Gastroesophageal sphincter (tissue), 4 donors: ENCODE measurements around the gene EXOC6B. TPM values are rescaled to one million over a fixed set of nuclear protein-coding genes. Genes with fewer than 3 reads are reported as not detected.
A peak's percentile ranks its signal among the peaks of the same experiment; 100 is the strongest.

Source experiments
- ATAC-seq: fragments of 150-250 bp; one replicate; pipeline ENCODE4 v1.9.1; 2016; ENCODE audit warnings: mild to moderate bottlenecking, moderate library complexity
- H3K27ac ChIP-seq, 4 donors: fragments of 200-600 bp; sonication (generic) in 3 of 4; 1 replicate in 3 of 4; 2 replicates in 1 of 4; pipeline ENCODE4 v1.5.1; 2016 to 2019
- H3K27me3 ChIP-seq: fragments of 200-600 bp; sonication (generic); one replicate; pipeline ENCODE4 v1.5.1; 2019
- H3K36me3 ChIP-seq, 2 donors: fragments of 200-600 bp; sonication (generic); one replicate each; pipeline ENCODE4 v1.5.1; 2019; ENCODE audit warnings: control low read depth in 1 of 2
- H3K4me1 ChIP-seq, 3 donors: fragments of 200-600 bp; sonication (generic); 1 replicate in 2 of 3; 2 replicates in 1 of 3; pipeline ENCODE4 v1.5.1; 2016 to 2019; ENCODE audit warnings: control low read depth in 2 of 3
- H3K4me3 ChIP-seq, 2 donors: fragments of 200-600 bp; sonication (generic); one replicate each; pipeline ENCODE4 v1.5.1; 2019; ENCODE audit warnings: mild to moderate bottlenecking in 1 of 2, moderate library complexity in 1 of 2
- H3K9me3 ChIP-seq, 3 donors: fragments of 200-600 bp; sonication (generic); one replicate each; pipeline ENCODE4 v1.5.1; 2017 to 2019; ENCODE audit warnings: control low read depth in 2 of 3
- EP300 ChIP-seq: sonication (generic); formaldehyde crosslinking; IDR thresholded peaks from one replicate; pipeline ENCODE4 v1.6.1; 2017; ENCODE audit warnings: antibody characterized with exemption, mild to moderate bottlenecking
- POLR2A ChIP-seq, 2 donors: fragments of 450-650 bp; IDR thresholded peaks; one replicate each; pipeline ENCODE4 v1.6.1; 2017; ENCODE audit warnings: antibody characterized with exemption in 2 of 2, mild to moderate bottlenecking in 2 of 2, moderate library complexity in 1 of 2
- POLR2AphosphoS5 ChIP-seq: sonication (generic); formaldehyde crosslinking; IDR thresholded peaks from one replicate; pipeline ENCODE4 v1.6.1; 2017; ENCODE audit warnings: antibody characterized with exemption
- WGBS, 2 donors: methylation state at CpG; one replicate each; pipeline ENCODE4 v1.1.5; 2018; ENCODE audit warnings: low coverage in 1 of 2; 5-methylcytosine and 5-hydroxymethylcytosine counted together
- total RNA-seq, 4 donors: library from RNA; depleted of rRNA; stranded (reverse); fragments of >200 nt; gene quantifications; one replicate each; pipeline ENCODE4 v1.1.0, GENCODE V29; 2016
- TF ChIP-seq, protein P1 (sequence below), 4 experiments: fragments of 200-600 bp in 2 of 4; fragments of 450-650 bp in 2 of 4; sonication (generic) in 1 of 4; IDR thresholded peaks; one replicate each; pipeline ENCODE4 v1.5.1; 2017 to 2019; ENCODE audit warnings: antibody characterized with exemption in 4 of 4, mild to moderate bottlenecking in 2 of 4, moderate library complexity in 2 of 4

Gene EXOC6B
- total RNA-seq, 4 donors from 2014 or later = 35.3 to 47.2 (median 41.2) TPM

GRCh38 chr2:72754628-72755320 lies 71.1 kb downstream of the EXOC6B start:
- H3K27me3 ChIP-seq = no peaks in the 10 kb centered on the region
- H3K9me3 ChIP-seq = no peaks in the 10 kb centered on the region

GRCh38 chr2:72750977-72751639 lies 74.7 kb downstream of the EXOC6B start:
- TF ChIP-seq POLR2AphosphoS5 = no peak
- TF ChIP-seq EP300 = no peak
- no peak for TF ChIP-seq POLR2A (IDR thresholded peaks at IDR 0.05)
- no peaks in the 10 kb centered on the region for H3K9me3 ChIP-seq
- no peaks in the 10 kb centered on the region for H3K27me3 ChIP-seq
- no peaks in the 10 kb centered on the region for H3K36me3 ChIP-seq
- H3K27ac ChIP-seq = no peak overlapping the region
- WGBS, 2 donors = 83 to 93% methylated on average over 2 to 3 of the region's 3 CpGs
- H3K4me3 ChIP-seq = no peak overlapping the region
- peaks cover 0 to 15% (median 0%) of the 10 kb centered on the region in 3 donors for H3K4me1 ChIP-seq
- ATAC-seq = no peak

More at GRCh38 chr2:72754628-72755320, 71.1 kb downstream of the EXOC6B start:
- no peak for ATAC-seq
- TF ChIP-seq EP300 = no peak
- TF ChIP-seq POLR2AphosphoS5 = no peak
- TF ChIP-seq, protein P1, sequence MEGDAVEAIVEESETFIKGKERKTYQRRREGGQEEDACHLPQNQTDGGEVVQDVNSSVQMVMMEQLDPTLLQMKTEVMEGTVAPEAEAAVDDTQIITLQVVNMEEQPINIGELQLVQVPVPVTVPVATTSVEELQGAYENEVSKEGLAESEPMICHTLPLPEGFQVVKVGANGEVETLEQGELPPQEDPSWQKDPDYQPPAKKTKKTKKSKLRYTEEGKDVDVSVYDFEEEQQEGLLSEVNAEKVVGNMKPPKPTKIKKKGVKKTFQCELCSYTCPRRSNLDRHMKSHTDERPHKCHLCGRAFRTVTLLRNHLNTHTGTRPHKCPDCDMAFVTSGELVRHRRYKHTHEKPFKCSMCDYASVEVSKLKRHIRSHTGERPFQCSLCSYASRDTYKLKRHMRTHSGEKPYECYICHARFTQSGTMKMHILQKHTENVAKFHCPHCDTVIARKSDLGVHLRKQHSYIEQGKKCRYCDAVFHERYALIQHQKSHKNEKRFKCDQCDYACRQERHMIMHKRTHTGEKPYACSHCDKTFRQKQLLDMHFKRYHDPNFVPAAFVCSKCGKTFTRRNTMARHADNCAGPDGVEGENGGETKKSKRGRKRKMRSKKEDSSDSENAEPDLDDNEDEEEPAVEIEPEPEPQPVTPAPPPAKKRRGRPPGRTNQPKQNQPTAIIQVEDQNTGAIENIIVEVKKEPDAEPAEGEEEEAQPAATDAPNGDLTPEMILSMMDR (IDR thresholded peaks at IDR 0.05) = no peak
- no peak for TF ChIP-seq POLR2A (IDR thresholded peaks at IDR 0.05)
- WGBS, 2 donors = 96 to 100% methylated on average over 2 to 3 of the region's 3 CpGs
- Histone ChIP-seq H3K36me3 (no peaks in the 10 kb centered on the region), H3K4me1 (peaks cover 0 to 7% (median 0%) of the 10 kb centered on the region in 3 donors), H3K4me3 (no peak overlapping the region), H3K27ac (no peak overlapping the region)

DNA sequence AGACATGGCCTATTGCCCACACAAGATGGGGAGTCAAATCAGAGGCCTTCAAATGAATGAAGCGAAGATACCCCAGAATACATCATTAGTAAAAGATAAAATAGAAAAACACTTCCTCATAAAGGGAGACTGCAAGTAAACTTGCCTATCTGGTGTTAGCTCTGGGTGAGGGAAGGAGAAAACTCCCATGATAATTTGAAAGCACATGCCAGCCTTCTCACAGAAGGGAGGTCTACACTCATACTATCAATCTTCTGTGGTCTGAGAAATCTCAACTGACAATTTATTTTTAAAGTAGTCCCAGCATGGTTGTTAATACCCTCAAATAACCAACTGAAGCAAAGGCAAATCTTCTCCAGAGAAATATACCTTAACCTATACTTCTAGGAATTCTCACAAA lies 75.4 kb downstream of the EXOC6B start:
- 80 to 100% methylated on average over 1 of the region's 1 CpG for WGBS, 2 donors
- no peak for TF ChIP-seq POLR2AphosphoS5
- TF ChIP-seq, protein P1 (IDR thresholded peaks at IDR 0.05) = no peak
- no peak for TF ChIP-seq POLR2A (IDR thresholded peaks at IDR 0.05)
- TF ChIP-seq EP300 = no peak
- Histone ChIP-seq H3K27ac (no peak overlapping the region), H3K4me1 (peaks cover 0 to 13% (median 0%) of the 10 kb centered on the region in 3 donors), H3K36me3 (no peaks in the 10 kb centered on the region), H3K9me3 (no peaks in the 10 kb centered on the region), H3K27me3 (no peaks in the 10 kb centered on the region), H3K4me3 (no peak overlapping the region)
- no peak for ATAC-seq

- ATAC-seq = no peak
- 50 to 100% methylated on average over 1 of the region's 1 CpG for WGBS, 2 donors
These were observed 78.5 kb downstream of the EXOC6B start for GRCh38 chr2:72747344-72747743.

GRCh38 chr2:72745679-72746368 lies 80.0 kb downstream of the EXOC6B start:
- WGBS, 2 donors = 4 to 27% methylated on average over 2 of the region's 2 CpGs
- no peak overlapping the region for H3K4me3 ChIP-seq
- ATAC-seq = no peak

More at GRCh38 chr2:72747344-72747743, 78.5 kb downstream of the EXOC6B start:
- Histone ChIP-seq H3K27me3 (no peaks in the 10 kb centered on the region), H3K9me3 (no peaks in the 10 kb centered on the region), H3K4me1 (peaks cover 0 to 13% (median 0%) of the 10 kb centered on the region in 3 donors), H3K27ac (no peak overlapping the region), H3K4me3 (no peak overlapping the region), H3K36me3 (no peaks in the 10 kb centered on the region)
- TF ChIP-seq EP300 = no peak
- no peak for TF ChIP-seq POLR2AphosphoS5
- no peak for TF ChIP-seq POLR2A (IDR thresholded peaks at IDR 0.05)
- TF ChIP-seq, protein P1 (IDR thresholded peaks at IDR 0.05) = no peak

More at GRCh38 chr2:72745679-72746368, 80.0 kb downstream of the EXOC6B start:
- H3K36me3 ChIP-seq = peaks cover 0 to 3% of the 10 kb centered on the region in 2 donors
- H3K4me1 ChIP-seq = peaks cover 0 to 13% (median 0%) of the 10 kb centered on the region in 3 donors
- no peak overlapping the region for H3K27ac ChIP-seq
- H3K27me3 ChIP-seq = no peaks in the 10 kb centered on the region
- TF ChIP-seq, protein P1 (IDR thresholded peaks at IDR 0.05) = peak; percentile 52 to 69 (median 56)
- no peak for TF ChIP-seq EP300
- no peaks in the 10 kb centered on the region for H3K9me3 ChIP-seq
